VCaP (cell line): ENCODE data around the gene SLC22A12.

Source experiments
- H3K27ac ChIP-seq: fragments of 450-650 bp; 2 replicates; pipeline ENCODE4 v1.5.1; 2017
- TF ChIP-seq, protein P1 (sequence below): fragments of 450-650 bp; conservative IDR thresholded peaks from 2 replicates; pipeline ENCODE4 v1.5.1; 2017; ENCODE audit warnings: mild to moderate bottlenecking, moderate library complexity

The SLC22A12 gene

DNA sequence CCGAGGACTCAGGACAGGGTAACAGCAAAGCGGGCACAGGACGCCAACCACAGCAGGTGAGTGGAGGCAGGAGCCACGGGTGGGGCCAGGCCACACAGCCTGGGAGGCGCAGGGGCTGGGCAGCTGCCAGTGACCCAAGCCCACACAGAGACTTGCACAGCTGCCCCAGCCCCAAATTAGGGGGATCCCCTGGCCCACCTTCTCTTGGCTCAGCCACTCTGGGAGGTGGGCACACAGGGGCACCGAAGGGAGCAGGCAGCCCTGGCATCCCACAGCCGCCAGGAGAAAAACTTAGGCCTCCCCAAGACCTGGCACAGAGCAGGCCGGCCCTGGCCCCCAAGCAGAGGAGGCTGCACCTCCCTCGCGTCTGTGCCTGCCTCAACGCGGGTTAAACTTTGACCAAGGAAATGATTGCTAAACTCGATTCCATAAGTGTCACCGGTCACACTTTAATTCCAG, at the start of gene SLC22A12:
Gene SLC22A12, plus strand, starts transcription at position 458 of the 459 bp plus-strand sequence. CDS start 337 bp downstream, outside the sequence.
- no peak within 1 kb of the TSS for H3K27ac ChIP-seq
- TF ChIP-seq, protein P1, sequence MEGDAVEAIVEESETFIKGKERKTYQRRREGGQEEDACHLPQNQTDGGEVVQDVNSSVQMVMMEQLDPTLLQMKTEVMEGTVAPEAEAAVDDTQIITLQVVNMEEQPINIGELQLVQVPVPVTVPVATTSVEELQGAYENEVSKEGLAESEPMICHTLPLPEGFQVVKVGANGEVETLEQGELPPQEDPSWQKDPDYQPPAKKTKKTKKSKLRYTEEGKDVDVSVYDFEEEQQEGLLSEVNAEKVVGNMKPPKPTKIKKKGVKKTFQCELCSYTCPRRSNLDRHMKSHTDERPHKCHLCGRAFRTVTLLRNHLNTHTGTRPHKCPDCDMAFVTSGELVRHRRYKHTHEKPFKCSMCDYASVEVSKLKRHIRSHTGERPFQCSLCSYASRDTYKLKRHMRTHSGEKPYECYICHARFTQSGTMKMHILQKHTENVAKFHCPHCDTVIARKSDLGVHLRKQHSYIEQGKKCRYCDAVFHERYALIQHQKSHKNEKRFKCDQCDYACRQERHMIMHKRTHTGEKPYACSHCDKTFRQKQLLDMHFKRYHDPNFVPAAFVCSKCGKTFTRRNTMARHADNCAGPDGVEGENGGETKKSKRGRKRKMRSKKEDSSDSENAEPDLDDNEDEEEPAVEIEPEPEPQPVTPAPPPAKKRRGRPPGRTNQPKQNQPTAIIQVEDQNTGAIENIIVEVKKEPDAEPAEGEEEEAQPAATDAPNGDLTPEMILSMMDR = no peak

DNA sequence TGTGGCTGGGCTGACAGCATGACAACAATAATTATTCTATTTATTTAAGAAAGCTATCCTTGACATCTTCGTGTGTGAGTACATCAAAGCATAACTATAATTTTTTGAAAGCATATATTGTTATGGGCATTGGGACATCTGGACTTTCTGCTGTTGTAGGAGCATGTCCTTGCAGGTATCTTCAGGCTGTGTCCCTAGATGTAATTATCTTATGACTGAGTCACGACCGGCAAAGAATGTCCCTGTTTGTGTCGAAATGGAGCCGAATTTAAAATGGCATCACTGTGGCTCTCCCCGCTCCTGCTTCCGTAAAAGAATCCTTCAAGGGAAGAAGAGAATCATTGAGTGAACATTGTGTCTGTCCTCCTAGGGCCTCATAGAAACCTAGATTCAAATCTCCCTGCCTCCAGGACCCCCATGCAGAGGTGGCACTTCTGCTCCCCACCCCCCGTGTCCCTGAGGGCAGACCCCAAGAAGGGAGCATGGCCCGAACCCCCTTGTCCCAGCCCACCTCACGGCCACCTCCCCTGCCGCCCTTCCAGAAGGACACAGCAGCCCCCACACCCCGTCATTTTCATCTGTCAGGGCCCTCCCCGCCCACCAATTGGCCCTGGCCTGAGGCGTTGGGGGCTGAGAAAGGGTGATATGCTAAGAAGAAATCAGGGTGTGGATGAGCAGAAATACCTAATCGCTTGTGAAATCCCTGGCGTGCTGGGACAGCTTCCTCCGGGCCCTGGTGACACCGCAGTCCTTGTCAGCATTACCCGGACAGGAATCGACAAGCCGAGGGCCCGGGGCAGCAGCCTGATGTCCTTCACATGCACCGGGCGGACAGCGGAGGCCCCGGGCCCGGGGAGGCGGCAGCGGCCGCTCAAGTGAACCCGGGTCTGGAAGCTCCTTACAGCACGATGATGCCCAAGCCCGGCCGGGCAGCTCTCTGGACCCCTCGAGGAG, 48.6 kb upstream of the SLC22A12 start:
- H3K27ac ChIP-seq = no peak overlapping the region
- TF ChIP-seq, protein P1 = no peak

DNA sequence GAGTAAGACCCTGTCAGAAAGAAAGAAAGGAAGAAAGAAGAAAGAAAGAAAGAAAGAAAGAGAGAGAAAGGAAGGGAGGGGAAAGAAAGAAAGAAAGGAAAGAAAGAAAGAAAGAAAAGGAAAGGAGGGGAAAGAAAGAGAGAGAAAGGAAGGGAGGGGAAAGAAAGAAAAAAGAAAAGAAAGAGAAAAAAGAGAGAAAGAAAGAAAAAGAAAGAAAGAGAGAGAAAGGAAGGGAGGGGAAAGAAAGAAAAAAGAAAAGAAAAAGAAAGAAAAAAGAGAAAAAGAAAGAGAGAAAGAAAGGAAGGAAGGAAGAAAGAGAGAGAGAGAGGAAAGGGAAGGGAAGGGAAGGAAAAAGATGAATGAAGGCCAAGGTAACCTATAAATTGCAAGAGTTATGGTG, 47.2 kb upstream of the SLC22A12 start:
- H3K27ac ChIP-seq = no peak overlapping the region
- TF ChIP-seq, protein P1 = no peak

DNA sequence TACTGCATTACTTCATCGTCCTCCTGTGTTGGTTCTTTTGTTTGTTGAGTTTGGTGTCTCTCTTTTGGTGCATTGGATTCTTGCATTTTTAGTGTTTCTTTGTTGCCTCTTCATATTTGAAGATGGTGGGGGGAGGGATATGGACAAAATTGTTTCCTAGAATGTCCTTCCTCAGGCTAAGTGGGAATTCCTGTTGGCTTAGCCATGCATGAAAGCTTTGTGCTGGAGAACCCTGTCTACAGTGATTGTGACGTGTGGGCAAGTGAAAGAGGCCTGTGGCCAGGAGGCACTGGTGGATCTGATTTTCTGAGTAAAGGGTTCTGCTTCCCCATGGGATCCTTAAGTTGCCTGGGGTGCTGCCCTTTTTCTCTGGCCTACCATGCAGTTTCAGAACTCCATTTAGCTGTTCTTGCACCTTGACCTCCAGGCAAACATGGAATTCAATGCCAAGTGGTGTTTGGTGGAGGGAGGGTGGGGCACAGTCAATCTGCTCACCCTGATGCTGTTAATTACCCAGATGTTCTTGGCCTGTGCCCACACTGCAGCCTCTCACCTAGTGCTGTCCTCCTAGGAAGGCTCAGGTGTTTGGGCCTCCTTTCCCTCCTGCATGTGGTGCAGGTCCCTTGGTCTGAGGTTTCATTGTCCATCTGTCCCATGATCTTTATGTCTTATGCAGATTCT, 46.3 kb upstream of the SLC22A12 start:
- TF ChIP-seq, protein P1 = no peak
- H3K27ac ChIP-seq = no peak overlapping the region

DNA sequence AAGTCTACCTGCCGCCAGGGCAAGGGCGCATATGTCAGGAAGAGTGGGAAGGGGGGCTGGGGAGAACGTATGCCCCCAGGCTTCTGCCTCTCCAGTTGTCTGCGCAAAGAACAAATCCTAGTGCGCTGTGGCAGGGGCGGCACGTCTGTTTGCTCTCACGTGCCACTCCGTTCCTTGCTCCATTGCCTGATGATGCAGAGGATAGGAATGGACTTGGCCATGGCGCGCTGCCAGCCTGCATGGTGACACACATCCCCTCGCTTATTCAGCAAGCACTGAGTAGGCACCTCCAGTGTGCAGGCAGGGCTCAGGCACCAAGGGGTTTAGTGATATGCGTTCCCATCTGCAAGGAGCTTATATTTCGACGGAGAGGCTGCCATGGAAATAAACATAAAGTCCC, 45.4 kb upstream of the SLC22A12 start:
- TF ChIP-seq, protein P1 = no peak
- H3K27ac ChIP-seq = no peak overlapping the region

DNA sequence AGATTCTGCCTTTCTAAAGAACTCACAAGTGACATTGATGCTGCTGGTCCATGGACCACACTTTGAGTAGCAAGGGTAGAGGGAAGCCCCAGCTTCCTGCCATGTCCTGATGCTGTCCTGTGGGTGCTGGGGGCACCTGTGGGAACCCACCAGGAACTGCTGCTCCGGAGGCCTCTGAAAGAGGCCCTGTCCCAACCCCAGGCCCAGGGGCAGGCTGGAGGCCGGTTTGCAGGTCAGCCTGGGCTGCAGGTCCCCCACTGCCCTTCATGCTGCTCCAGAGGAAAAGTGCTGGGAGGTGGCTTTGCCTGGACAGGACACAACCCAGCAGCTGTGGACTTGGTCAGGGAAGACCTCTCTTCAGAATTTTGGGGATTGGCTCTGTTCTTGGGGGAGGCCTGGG, 44.8 kb upstream of the SLC22A12 start:
- no peak overlapping the region for H3K27ac ChIP-seq
- TF ChIP-seq, protein P1 = no peak

DNA sequence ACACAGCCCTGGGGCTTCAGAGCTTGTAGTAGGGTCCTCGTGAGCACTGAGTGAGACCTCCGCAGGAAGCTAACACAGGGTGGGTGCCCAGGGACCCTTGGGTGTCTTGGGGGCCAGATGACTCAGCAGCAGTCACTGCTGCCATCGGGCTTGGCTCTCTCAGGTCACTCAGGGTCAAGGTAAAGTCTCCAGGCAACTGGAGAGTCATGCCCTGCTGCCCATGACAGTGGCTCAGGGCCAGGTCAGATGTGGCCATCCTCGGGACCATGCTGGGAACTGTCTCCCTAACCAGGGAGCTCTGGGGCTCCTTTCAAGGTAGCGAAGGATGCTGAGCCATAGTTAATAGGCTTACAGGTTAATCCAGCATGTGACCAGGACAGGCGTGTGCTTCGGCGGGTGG, 44.4 kb upstream of the SLC22A12 start:
- TF ChIP-seq, protein P1 = no peak
- no peak overlapping the region for H3K27ac ChIP-seq
